ENCODE data around the gene TMEM238. TPM values are rescaled to one million over a fixed set of nuclear protein-coding genes. Genes with fewer than 3 reads are reported as not detected.
A peak's percentile ranks its signal among the peaks of the same experiment; 100 is the strongest.
"Not testable (repeated sequence)": the region's sequence is repeated elsewhere in the genome, so short reads cannot be mapped to it uniquely, and the experiment has no call there.

Gene TMEM238
- total RNA-seq, 1 donor from 2014 or later: 0.40 TPM

GRCh38 chr19:55401390-55401789 lies 17.3 kb upstream of the TMEM238 start:
- DNase-seq (ENCODE audit: low read depth in 2 of 2): not testable (repeated sequence)

- DNase-seq (ENCODE audit: low read depth in 2 of 2): no peak
Measured at GRCh38 chr19:55400281-55401087, 16.4 kb upstream of the TMEM238 start.

GRCh38 chr19:55398200-55398925 lies 14.3 kb upstream of the TMEM238 start:
- DNase-seq (ENCODE audit: low read depth in 2 of 2): no peak

- no peak for DNase-seq (ENCODE audit: low read depth in 2 of 2)
Measured at GRCh38 chr19:55392820-55393761, 9.0 kb upstream of the TMEM238 start.

GRCh38 chr19:55391702-55392615 lies 7.9 kb upstream of the TMEM238 start:
- DNase-seq (ENCODE audit: low read depth in 2 of 2): no peak

- no peak for DNase-seq (ENCODE audit: low read depth in 2 of 2)
Measured at GRCh38 chr19:55391191-55391670, 7.1 kb upstream of the TMEM238 start.

GRCh38 chr19:55390461-55390880 lies 6.4 kb upstream of the TMEM238 start:
- DNase-seq (ENCODE audit: low read depth in 2 of 2): no peak

- no peak for DNase-seq (ENCODE audit: low read depth in 2 of 2)
Measured at GRCh38 chr19:55389386-55390317, 5.6 kb upstream of the TMEM238 start.

GRCh38 chr19:55387736-55388497 lies 3.8 kb upstream of the TMEM238 start:
- no peak for DNase-seq (ENCODE audit: low read depth in 2 of 2)

GRCh38 chr19:55386493-55386971 lies 2.4 kb upstream of the TMEM238 start:
- no peak for DNase-seq (ENCODE audit: low read depth in 2 of 2)

GRCh38 chr19:55385724-55386492 lies 1.8 kb upstream of the TMEM238 start, which contains the start of gene RPL28:
TSS of gene RPL28 (plus strand) at chr19:55385932. CDS start at chr19:55386358, 426 bp downstream.
- DNase-seq (ENCODE audit: low read depth in 2 of 2): peak; percentile 98 to 99

- peak; percentile 93 to 95 for DNase-seq (ENCODE audit: low read depth in 2 of 2)
Measured at GRCh38 chr19:55384920-55385723, 1.0 kb upstream of the TMEM238 start.

- peak; percentile 77 to 86 for DNase-seq (ENCODE audit: low read depth in 2 of 2)
Measured at GRCh38 chr19:55383279-55384130, 587 bp downstream of the TMEM238 start.

- DNase-seq (ENCODE audit: low read depth in 2 of 2): no peak
Measured at GRCh38 chr19:55382522-55383054, 1.5 kb downstream of the TMEM238 start.

- no peak for DNase-seq (ENCODE audit: low read depth in 2 of 2)
Measured at GRCh38 chr19:55382013-55382412, 2.1 kb downstream of the TMEM238 start.

All from lung microvascular endothelial cell (primary cell).